Measurements from ENCODE around the gene KRTAP5-8. TPM values are rescaled to one million over a fixed set of nuclear protein-coding genes. Genes with fewer than 3 reads are reported as not detected.
"Not testable (repeated sequence)": the region's sequence is repeated elsewhere in the genome, so short reads cannot be mapped to it uniquely, and the experiment has no call there.

KRTAP5-8 gene
- total and polyA plus RNA-seq, 2 donors (not counting 3 experiments of a cell fraction or from before 2014, with no cell fraction given): 0.17 TPM; not detected in 1

DNA sequence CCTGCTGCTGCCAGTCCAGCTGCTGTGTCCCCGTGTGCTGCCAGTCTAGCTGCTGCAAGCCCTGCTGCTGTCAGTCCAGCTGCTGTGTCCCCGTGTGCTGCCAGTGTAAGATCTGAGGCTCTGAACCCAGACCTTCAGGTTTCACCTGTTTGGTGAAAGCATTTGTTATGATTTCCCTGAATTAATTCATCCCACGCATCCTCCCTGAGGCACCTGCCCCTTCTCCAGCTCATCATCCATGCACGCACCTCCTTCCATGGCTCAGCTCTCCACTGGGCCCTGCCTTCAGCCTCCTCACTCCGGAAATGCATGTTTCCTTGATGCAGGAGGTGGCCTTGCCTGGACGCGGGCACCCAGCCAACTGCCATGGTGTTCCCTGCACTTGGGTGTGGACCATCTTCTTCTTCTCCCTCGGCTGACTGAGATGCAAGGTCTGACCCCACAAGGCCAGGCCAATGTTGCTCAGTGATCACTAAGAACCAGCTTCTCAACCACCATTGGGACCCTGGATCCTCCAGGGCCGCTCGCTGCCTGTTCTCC is 28.3 kb downstream of the KRTAP5-8 start:
- CTCF ChIA-PET: interaction anchor here (1.2 to 2.3 kb wide), 2 partner anchors 9 to 14 kb away, joined by 3 to 7 read pairs; no protein-coding TSS in a partner anchor
- H3K4me3 ChIP-seq (replicated peaks in 1 of 3; ENCODE audit: insufficient read depth in 1 of 3, low read depth in 1 of 3, low read length in 3 of 3): no peak overlapping the region
- POLR2A ChIA-PET: no interaction called here
- H3K9me1 ChIP-seq (replicated peaks; ENCODE audit: control insufficient read depth, extremely low read depth, insufficient read depth, low read length): no peaks in the 10 kb centered on the region
- H2AFZ ChIP-seq (ENCODE audit: low read depth, low read length): no peak overlapping the region
- dilution Hi-C loops (cut with MboI; ENCODE audit: extremely low pct_ligation_motif_present, low sequenced_read_pairs): no loop called here
- BruUV-seq (replicated peaks): no TSS peak
- intact Hi-C loops (cut with micrococcal nuclease): no loop called here
- no peaks in the 10 kb centered on the region for H3K36me3 ChIP-seq (ENCODE audit: control insufficient read depth in 2 of 2, extremely low read depth in 1 of 2, insufficient read depth in 2 of 2, low read length in 2 of 2)
- H3K9ac ChIP-seq (replicated peaks; ENCODE audit: extremely low read depth, insufficient read depth, low read length): no peak overlapping the region
- no peaks in the 10 kb centered on the region for H3K4me1 ChIP-seq (ENCODE audit: control insufficient read depth, extremely low read depth, insufficient read depth, low read length)
- no peak overlapping the region for H3K4me2 ChIP-seq (ENCODE audit: insufficient read depth, low read length)
- DNase-seq (ENCODE audit: low read depth, low spot score) (no peak), FAIRE-seq (no peak)
- H3K27me3 ChIP-seq (ENCODE audit: control insufficient read depth in 2 of 2, insufficient read depth in 2 of 2, low read length in 2 of 2): peaks cover 0 to 4% of the 10 kb centered on the region in 2 experiments
- H3K9me3 ChIP-seq (replicated peaks; ENCODE audit: control insufficient read depth, insufficient read depth, low read length): no peaks in the 10 kb centered on the region
- no peaks in the 10 kb centered on the region for H4K20me1 ChIP-seq (replicated peaks; ENCODE audit: control insufficient read depth, extremely low read depth, insufficient read depth, low read length)
- no peaks in the 10 kb centered on the region for H3K79me2 ChIP-seq (ENCODE audit: control insufficient read depth, insufficient read depth, low read length)
- TF ChIP-seq, protein P1, sequence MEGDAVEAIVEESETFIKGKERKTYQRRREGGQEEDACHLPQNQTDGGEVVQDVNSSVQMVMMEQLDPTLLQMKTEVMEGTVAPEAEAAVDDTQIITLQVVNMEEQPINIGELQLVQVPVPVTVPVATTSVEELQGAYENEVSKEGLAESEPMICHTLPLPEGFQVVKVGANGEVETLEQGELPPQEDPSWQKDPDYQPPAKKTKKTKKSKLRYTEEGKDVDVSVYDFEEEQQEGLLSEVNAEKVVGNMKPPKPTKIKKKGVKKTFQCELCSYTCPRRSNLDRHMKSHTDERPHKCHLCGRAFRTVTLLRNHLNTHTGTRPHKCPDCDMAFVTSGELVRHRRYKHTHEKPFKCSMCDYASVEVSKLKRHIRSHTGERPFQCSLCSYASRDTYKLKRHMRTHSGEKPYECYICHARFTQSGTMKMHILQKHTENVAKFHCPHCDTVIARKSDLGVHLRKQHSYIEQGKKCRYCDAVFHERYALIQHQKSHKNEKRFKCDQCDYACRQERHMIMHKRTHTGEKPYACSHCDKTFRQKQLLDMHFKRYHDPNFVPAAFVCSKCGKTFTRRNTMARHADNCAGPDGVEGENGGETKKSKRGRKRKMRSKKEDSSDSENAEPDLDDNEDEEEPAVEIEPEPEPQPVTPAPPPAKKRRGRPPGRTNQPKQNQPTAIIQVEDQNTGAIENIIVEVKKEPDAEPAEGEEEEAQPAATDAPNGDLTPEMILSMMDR (IDR thresholded peaks at IDR 0.05; ENCODE audit: extremely low read depth in 1 of 2, insufficient read depth in 1 of 2, low read depth in 1 of 2, low read length in 2 of 2): no peak
- TF ChIP-seq POLR2A (IDR thresholded peaks at IDR 0.05; ENCODE audit: low read depth, low read length): no peak
- no peak for TF ChIP-seq MYC (IDR thresholded peaks at IDR 0.05; ENCODE audit: low read depth, low read length)
- no peak for TF ChIP-seq FOS (IDR thresholded peaks at IDR 0.05; ENCODE audit: borderline replicate concordance, insufficient read depth, low read length)
- TF ChIP-seq, protein P2, sequence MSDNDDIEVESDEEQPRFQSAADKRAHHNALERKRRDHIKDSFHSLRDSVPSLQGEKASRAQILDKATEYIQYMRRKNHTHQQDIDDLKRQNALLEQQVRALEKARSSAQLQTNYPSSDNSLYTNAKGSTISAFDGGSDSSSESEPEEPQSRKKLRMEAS (IDR thresholded peaks at IDR 0.05; ENCODE audit: insufficient read depth, insufficient read length): no peak
- TF ChIP-seq GATA2 (IDR thresholded peaks at IDR 0.05; ENCODE audit: insufficient read depth, insufficient read length, low read depth, low read length): no peak
- no peak for TF ChIP-seq EZH2 (IDR thresholded peaks at IDR 0.05; ENCODE audit: borderline replicate concordance, low read depth, low read length, severe bottlenecking)
- no peak for TF ChIP-seq JUN (IDR thresholded peaks at IDR 0.05; ENCODE audit: borderline replicate concordance, insufficient read depth, insufficient read length, low read depth)
- TF ChIP-seq POLR2AphosphoS5 (IDR thresholded peaks at IDR 0.05; ENCODE audit: insufficient read depth, low read depth, low read length): no peak
- H3K27ac ChIP-seq (ENCODE audit: insufficient read depth, low read depth, low read length): no peak overlapping the region

DNA sequence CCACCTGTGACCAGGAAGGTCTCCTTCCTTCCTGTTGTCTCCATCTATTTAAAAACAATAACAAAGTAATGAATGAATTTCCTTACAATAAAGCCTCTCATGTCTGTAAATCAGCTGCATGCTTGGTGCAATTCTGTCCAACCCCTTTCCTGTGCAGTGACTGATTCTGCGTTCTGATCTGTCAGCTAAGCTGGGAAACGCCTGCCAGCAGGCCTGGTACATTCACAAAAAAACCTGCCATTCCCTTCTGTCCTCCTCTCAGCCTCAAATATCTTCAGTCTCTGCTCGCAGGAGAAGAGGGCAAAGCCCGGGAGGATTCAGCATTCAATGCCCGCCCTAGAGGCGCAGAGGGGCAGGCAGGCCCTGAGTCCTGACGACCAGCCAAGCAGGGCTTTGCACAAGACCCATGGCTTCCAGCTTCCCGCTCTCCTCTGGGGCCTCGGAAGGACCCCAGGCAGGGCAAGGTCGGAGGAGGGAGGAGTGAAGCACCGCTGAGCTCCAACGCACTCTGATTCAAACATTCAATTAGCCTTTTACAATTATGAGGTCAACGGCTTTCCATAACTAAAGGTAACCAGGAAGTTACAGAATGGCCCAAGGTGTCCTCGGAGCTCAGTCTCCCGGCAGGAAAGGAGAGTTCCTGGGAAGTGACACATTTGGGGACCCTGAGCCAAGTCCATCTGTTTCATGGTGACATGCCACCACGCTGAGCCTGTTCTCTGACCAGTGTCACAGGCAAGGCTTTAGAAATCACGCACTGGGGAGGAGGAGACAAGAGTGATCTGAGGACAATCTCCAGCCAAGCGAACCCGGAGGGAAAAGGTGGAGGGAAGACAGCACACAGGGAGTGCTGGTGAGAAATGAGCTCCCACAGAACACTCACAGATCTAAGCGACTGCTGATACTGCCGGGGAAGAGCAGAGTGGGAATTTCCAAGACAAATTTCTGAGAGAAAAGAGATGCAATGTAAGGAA is 29.1 kb downstream of the KRTAP5-8 start:
- H2AFZ ChIP-seq (ENCODE audit: low read depth, low read length); H3K4me1 ChIP-seq (ENCODE audit: control insufficient read depth, extremely low read depth, insufficient read depth, low read length); H3K9me1 ChIP-seq (replicated peaks; ENCODE audit: control insufficient read depth, extremely low read depth, insufficient read depth, low read length); DNase-seq (ENCODE audit: low read depth, low spot score); intact Hi-C loops (cut with micrococcal nuclease); H3K79me2 ChIP-seq (ENCODE audit: control insufficient read depth, insufficient read depth, low read length); dilution Hi-C loops (cut with MboI; ENCODE audit: extremely low pct_ligation_motif_present, low sequenced_read_pairs); H3K9me3 ChIP-seq (replicated peaks; ENCODE audit: control insufficient read depth, insufficient read depth, low read length); H3K4me3 ChIP-seq (replicated peaks in 1 of 3; ENCODE audit: insufficient read depth in 1 of 3, low read depth in 1 of 3, low read length in 3 of 3); H4K20me1 ChIP-seq (replicated peaks; ENCODE audit: control insufficient read depth, extremely low read depth, insufficient read depth, low read length); FAIRE-seq; POLR2A ChIA-PET; H3K9ac ChIP-seq (replicated peaks; ENCODE audit: extremely low read depth, insufficient read depth, low read length); BruUV-seq (replicated peaks); H3K27ac ChIP-seq (ENCODE audit: insufficient read depth, low read depth, low read length); H3K36me3 ChIP-seq (ENCODE audit: control insufficient read depth in 2 of 2, extremely low read depth in 1 of 2, insufficient read depth in 2 of 2, low read length in 2 of 2); H3K4me2 ChIP-seq (ENCODE audit: insufficient read depth, low read length); H3K27me3 ChIP-seq (ENCODE audit: control insufficient read depth in 2 of 2, insufficient read depth in 2 of 2, low read length in 2 of 2): not testable (repeated sequence)
- CTCF ChIA-PET: interaction anchor here (2.3 kb wide), 1 partner anchor 13 kb away, joined by 7 read pairs; no protein-coding TSS in a partner anchor
